Liver (tissue), 9 donors: ENCODE results near the gene CFAP47. TPM values are rescaled to one million over a fixed set of nuclear protein-coding genes. Genes with fewer than 3 reads are reported as not detected.

Experiments
- DNase-seq: peaks from one replicate; pipeline ENCODE4 v3.0.0-alpha.2; 2017; ENCODE audit warnings: low spot score
- H3K27ac ChIP-seq, 2 donors: one replicate each; pipeline ENCODE4 v1.7.0; 2013; ENCODE audit warnings: inconsistent platforms in 2 of 2, low read length in 2 of 2, control low read depth in 1 of 2, low read depth in 1 of 2, mild to moderate bottlenecking in 1 of 2
- H3K27me3 ChIP-seq, 4 donors: one replicate each; pipeline versions ENCODE4 v1.6.1 to v1.7.0; 2013; ENCODE audit warnings: low read length in 3 of 4, inconsistent platforms in 1 of 4, mild to moderate bottlenecking in 1 of 4, moderate library complexity in 1 of 4; ENCODE audit not compliant: control insufficient read depth in 4 of 4, insufficient read depth in 4 of 4
- H3K36me3 ChIP-seq, 4 donors: one replicate each; pipeline versions ENCODE4 v1.6.1 to v1.7.0; 2013; ENCODE audit warnings: low read length in 3 of 4, mild to moderate bottlenecking in 3 of 4, low read depth in 1 of 4, moderate library complexity in 1 of 4; ENCODE audit not compliant: control insufficient read depth in 4 of 4, insufficient read depth in 3 of 4
- H3K4me1 ChIP-seq, 4 donors: one replicate each; pipeline versions ENCODE4 v1.6.1 to v1.7.0; 2013; ENCODE audit warnings: low read length in 3 of 4, mild to moderate bottlenecking in 3 of 4, moderate library complexity in 1 of 4; ENCODE audit not compliant: control insufficient read depth in 4 of 4, insufficient read depth in 4 of 4
- H3K4me3 ChIP-seq, 3 donors: one replicate each; pipeline versions ENCODE4 v1.6.1 to v1.7.0; 2013; ENCODE audit warnings: low read length in 3 of 3, control low read depth in 1 of 3, low read depth in 1 of 3, mild to moderate bottlenecking in 1 of 3
- H3K9ac ChIP-seq, 2 donors: one replicate each; pipeline ENCODE4 v1.7.0; 2013; ENCODE audit warnings: low read length in 2 of 2, mild to moderate bottlenecking in 2 of 2, moderate library complexity in 2 of 2, control low read depth in 1 of 2, low read depth in 1 of 2
- H3K9me3 ChIP-seq, 4 donors: one replicate each; pipeline versions ENCODE4 v1.6.1 to v1.7.0; 2013; ENCODE audit warnings: low read length in 3 of 4; ENCODE audit not compliant: control insufficient read depth in 4 of 4
- EGR1 ChIP-seq, 2 donors: IDR thresholded peaks; 2 replicates each; pipeline ENCODE4 v1.6.1; 2016 to 2018; ENCODE audit warnings: antibody characterized with exemption in 2 of 2, low read depth in 2 of 2
- FOXA1 ChIP-seq: IDR thresholded peaks from 2 replicates; pipeline ENCODE4 v1.6.1; 2016; ENCODE audit warnings: antibody characterized with exemption
- HNF4G ChIP-seq: IDR thresholded peaks from 2 replicates; pipeline ENCODE4 v1.6.1; 2016; ENCODE audit warnings: antibody characterized with exemption
- JUND ChIP-seq, 2 donors: IDR thresholded peaks; 2 replicates each; pipeline ENCODE4 v1.6.1; 2016; ENCODE audit warnings: antibody characterized with exemption in 2 of 2
- RAD21 ChIP-seq, 2 donors: IDR thresholded peaks; 2 replicates each; pipeline ENCODE4 v1.6.1; 2016; ENCODE audit warnings: antibody characterized with exemption in 2 of 2, mild to moderate bottlenecking in 2 of 2
- RXRA ChIP-seq, 2 donors: IDR thresholded peaks; 2 replicates each; pipeline ENCODE4 v1.6.1; 2017 to 2018; ENCODE audit warnings: antibody characterized with exemption in 2 of 2, mild to moderate bottlenecking in 1 of 2
- SP1 ChIP-seq: IDR thresholded peaks from 2 replicates; pipeline ENCODE4 v1.6.1; 2018; ENCODE audit warnings: antibody characterized with exemption, mild to moderate bottlenecking
- YY1 ChIP-seq: IDR thresholded peaks from 2 replicates; pipeline ENCODE4 v1.6.1; 2016; ENCODE audit warnings: antibody characterized with exemption, mild to moderate bottlenecking
- ZBTB33 ChIP-seq: IDR thresholded peaks from 2 replicates; pipeline ENCODE4 v1.6.1; 2016; ENCODE audit warnings: antibody characterized with exemption
- WGBS: extraction: QIAGEN DNeasy Blood & Tissue Kit; methylation state at CpG from one replicate; pipeline ENCODE4 v1.1.7; 2013; 5-methylcytosine and 5-hydroxymethylcytosine counted together
- polyA plus RNA-seq, 2 donors: library from polyadenylated mRNA; stranded (reverse) in 1 of 2; unstranded in 1 of 2; fragments of 200-250 nt in 1 of 2; fragments of >200 nt in 1 of 2; fragmentation: Nextera tagmentation in 1 of 2; extraction: Ambion mirVana in 1 of 2; gene quantifications; one replicate each; pipeline versions ENCODE4 v1.2.1 to v1.2.3, GENCODE V29; 2013 to 2015
- total RNA-seq, 2 donors: library from RNA; depleted of rRNA; stranded (reverse); fragments of >200 nt; gene quantifications; one replicate each; pipeline ENCODE4 v1.2.3, GENCODE V29; 2014
- TF ChIP-seq, protein P1 (sequence below): IDR thresholded peaks from 2 replicates; pipeline ENCODE4 v1.6.1; 2016; ENCODE audit warnings: antibody characterized with exemption
- TF ChIP-seq, protein P2 (sequence below): IDR thresholded peaks from 2 replicates; pipeline ENCODE4 v1.6.1; 2016; ENCODE audit warnings: antibody characterized with exemption
- TF ChIP-seq, protein P3 (sequence below): fragments of 150-350 bp; IDR thresholded peaks from 2 replicates; pipeline ENCODE4 v1.5.1; 2017; ENCODE audit warnings: improper control_type of control experiment, low read depth, low read length; ENCODE audit not compliant: missing input control
- TF ChIP-seq, protein P4 (sequence below): IDR thresholded peaks from 2 replicates; pipeline ENCODE4 v1.6.1; 2016; ENCODE audit warnings: antibody characterized with exemption, mild to moderate bottlenecking
- donor health status: healthy.
- donor health status: healthy.
- donor health status: healthy.
- donor health status: healthy.
- donor health status: healthy.

The CFAP47 gene
- total RNA-seq (under 1 TPM in 1 of 2 donors, not detected in 1; under 0.01 TPM), polyA plus RNA-seq (under 1 TPM; 0.01 to 0.03 TPM)

GRCh38 chrX:35919536-35920309 is at the start of gene CFAP47:
Gene CFAP47 (plus strand): TSS chrX:35919734. CDS start chrX:35919800, 66 bp downstream.
- WGBS = 4% methylated on average over 38 of the region's 38 CpGs
- DNase-seq = no peak
- TF ChIP-seq HNF4G (no peak), JUND (IDR thresholded peaks at IDR 0.05) (no peak), ZBTB33 (no peak), YY1 (no peak), SP1 (no peak), RXRA (IDR thresholded peaks at IDR 0.05) (no peak), EGR1 (IDR thresholded peaks at IDR 0.05; ENCODE audit: low read depth in 2 of 2) (no peak)
- TF ChIP-seq, protein P1, sequence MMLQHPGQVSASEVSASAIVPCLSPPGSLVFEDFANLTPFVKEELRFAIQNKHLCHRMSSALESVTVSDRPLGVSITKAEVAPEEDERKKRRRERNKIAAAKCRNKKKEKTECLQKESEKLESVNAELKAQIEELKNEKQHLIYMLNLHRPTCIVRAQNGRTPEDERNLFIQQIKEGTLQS = no peak
- TF ChIP-seq, protein P2, sequence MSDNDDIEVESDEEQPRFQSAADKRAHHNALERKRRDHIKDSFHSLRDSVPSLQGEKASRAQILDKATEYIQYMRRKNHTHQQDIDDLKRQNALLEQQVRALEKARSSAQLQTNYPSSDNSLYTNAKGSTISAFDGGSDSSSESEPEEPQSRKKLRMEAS = no peak
- TF ChIP-seq, protein P3, sequence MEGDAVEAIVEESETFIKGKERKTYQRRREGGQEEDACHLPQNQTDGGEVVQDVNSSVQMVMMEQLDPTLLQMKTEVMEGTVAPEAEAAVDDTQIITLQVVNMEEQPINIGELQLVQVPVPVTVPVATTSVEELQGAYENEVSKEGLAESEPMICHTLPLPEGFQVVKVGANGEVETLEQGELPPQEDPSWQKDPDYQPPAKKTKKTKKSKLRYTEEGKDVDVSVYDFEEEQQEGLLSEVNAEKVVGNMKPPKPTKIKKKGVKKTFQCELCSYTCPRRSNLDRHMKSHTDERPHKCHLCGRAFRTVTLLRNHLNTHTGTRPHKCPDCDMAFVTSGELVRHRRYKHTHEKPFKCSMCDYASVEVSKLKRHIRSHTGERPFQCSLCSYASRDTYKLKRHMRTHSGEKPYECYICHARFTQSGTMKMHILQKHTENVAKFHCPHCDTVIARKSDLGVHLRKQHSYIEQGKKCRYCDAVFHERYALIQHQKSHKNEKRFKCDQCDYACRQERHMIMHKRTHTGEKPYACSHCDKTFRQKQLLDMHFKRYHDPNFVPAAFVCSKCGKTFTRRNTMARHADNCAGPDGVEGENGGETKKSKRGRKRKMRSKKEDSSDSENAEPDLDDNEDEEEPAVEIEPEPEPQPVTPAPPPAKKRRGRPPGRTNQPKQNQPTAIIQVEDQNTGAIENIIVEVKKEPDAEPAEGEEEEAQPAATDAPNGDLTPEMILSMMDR = no peak
- TF ChIP-seq, protein P4, sequence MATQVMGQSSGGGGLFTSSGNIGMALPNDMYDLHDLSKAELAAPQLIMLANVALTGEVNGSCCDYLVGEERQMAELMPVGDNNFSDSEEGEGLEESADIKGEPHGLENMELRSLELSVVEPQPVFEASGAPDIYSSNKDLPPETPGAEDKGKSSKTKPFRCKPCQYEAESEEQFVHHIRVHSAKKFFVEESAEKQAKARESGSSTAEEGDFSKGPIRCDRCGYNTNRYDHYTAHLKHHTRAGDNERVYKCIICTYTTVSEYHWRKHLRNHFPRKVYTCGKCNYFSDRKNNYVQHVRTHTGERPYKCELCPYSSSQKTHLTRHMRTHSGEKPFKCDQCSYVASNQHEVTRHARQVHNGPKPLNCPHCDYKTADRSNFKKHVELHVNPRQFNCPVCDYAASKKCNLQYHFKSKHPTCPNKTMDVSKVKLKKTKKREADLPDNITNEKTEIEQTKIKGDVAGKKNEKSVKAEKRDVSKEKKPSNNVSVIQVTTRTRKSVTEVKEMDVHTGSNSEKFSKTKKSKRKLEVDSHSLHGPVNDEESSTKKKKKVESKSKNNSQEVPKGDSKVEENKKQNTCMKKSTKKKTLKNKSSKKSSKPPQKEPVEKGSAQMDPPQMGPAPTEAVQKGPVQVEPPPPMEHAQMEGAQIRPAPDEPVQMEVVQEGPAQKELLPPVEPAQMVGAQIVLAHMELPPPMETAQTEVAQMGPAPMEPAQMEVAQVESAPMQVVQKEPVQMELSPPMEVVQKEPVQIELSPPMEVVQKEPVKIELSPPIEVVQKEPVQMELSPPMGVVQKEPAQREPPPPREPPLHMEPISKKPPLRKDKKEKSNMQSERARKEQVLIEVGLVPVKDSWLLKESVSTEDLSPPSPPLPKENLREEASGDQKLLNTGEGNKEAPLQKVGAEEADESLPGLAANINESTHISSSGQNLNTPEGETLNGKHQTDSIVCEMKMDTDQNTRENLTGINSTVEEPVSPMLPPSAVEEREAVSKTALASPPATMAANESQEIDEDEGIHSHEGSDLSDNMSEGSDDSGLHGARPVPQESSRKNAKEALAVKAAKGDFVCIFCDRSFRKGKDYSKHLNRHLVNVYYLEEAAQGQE = no peak
- Histone ChIP-seq H3K4me3 (peak within 1 kb of the TSS in 2 of 3 donors; percentile 14 to 18), H3K36me3 (no peaks in the 10 kb centered on the region), H3K27ac (no peak within 1 kb of the TSS), H3K27me3 (peaks cover 0 to 3% (median 0%) of the 10 kb centered on the region in 4 donors), H3K9me3 (peaks cover 0 to 5% (median 0%) of the 10 kb centered on the region in 4 donors), H3K4me1 (peaks cover 0 to 4% (median 1%) of the 10 kb centered on the region in 4 donors), H3K9ac (no peak within 1 kb of the TSS)

GRCh38 chrX:35880601-35881000 is 38.9 kb upstream of the CFAP47 start:
- H3K27me3 ChIP-seq = no peaks in the 10 kb centered on the region
- no peak for DNase-seq
- H3K27ac ChIP-seq = no peak overlapping the region
- H3K4me1 ChIP-seq = no peaks in the 10 kb centered on the region
- 57% methylated on average over 2 of the region's 2 CpGs for WGBS
- no peak for TF ChIP-seq JUND (IDR thresholded peaks at IDR 0.05)
- no peak for TF ChIP-seq RAD21 (IDR thresholded peaks at IDR 0.05)
- TF ChIP-seq SP1 = no peak
- TF ChIP-seq, protein P4 = no peak
- TF ChIP-seq EGR1 (IDR thresholded peaks at IDR 0.05; ENCODE audit: low read depth in 2 of 2) = no peak
- TF ChIP-seq FOXA1 = no peak
- no peak for TF ChIP-seq ZBTB33
- no peak overlapping the region for H3K4me3 ChIP-seq
- no peak overlapping the region for H3K9ac ChIP-seq
- H3K9me3 ChIP-seq = no peaks in the 10 kb centered on the region
- H3K36me3 ChIP-seq = no peaks in the 10 kb centered on the region
